Caco-2 (cell line): Measurements from ENCODE around the gene KRTAP4-3. TPM values are rescaled to one million over a fixed set of nuclear protein-coding genes. Genes with fewer than 3 reads are reported as not detected.
"Not testable (repeated sequence)": the region's sequence is repeated elsewhere in the genome, so short reads cannot be mapped to it uniquely, and the experiment has no call there.

Experiments used
- BruUV-seq: library from RNA; stranded (reverse); fragments of 400-500 nt; replicated peaks from 2 replicates; lab custom pipeline; 2021; lab: Mats Ljungman, UMichigan
- CTCF ChIA-PET: fragments of 300-600 bp; sonication (Branson Sonifier 250); formaldehyde crosslinking; loops from one replicate; lab custom pipeline; 2022; ENCODE audit warnings: antibody characterized with exemption; lab: Charles Lee
- POLR2A ChIA-PET: fragments of 300-600 bp; sonication (Branson Sonifier 250); formaldehyde crosslinking; loops from one replicate; lab custom pipeline; 2022; ENCODE audit warnings: antibody characterized with exemption; lab: Charles Lee
- DNase-seq, 2 experiments: peaks; one replicate each; pipeline versions ENCODE4 v3.0.0 to v3.0.0-alpha.2; 2020 to 2022
- H3K27me3 ChIP-seq: replicated peaks from 2 replicates; pipeline ENCODE4 v1.6.0; 2011; ENCODE audit warnings: low read length; ENCODE audit not compliant: control insufficient read depth, insufficient read depth
- H3K36me3 ChIP-seq: 2 replicates; pipeline ENCODE4 v1.5.1; 2011; ENCODE audit warnings: low read length; ENCODE audit not compliant: control insufficient read depth, insufficient read depth
- H3K4me1 ChIP-seq: fragments of 250-450 bp; sonication (Bioruptor Pico); 2 replicates; pipeline ENCODE4 v1.5.1; 2020; ENCODE audit warnings: mild to moderate bottlenecking
- H3K4me3 ChIP-seq: 2 replicates; pipeline ENCODE4 v1.5.1; 2011; ENCODE audit warnings: low read depth, mild to moderate bottlenecking, control low read depth, low read length
- H3K9me3 ChIP-seq: fragments of 250-450 bp; sonication (Bioruptor Pico); 2 replicates; pipeline ENCODE4 v1.5.1; 2020; ENCODE audit warnings: mild to moderate bottlenecking, moderate library complexity
- H3K27ac Mint-ChIP-seq: one replicate; pipeline ENCODE4 v1.8.0; 2022; ENCODE audit warnings: mixed read lengths; ENCODE audit not compliant: unreplicated experiment
- H3K27me3 Mint-ChIP-seq: one replicate; pipeline ENCODE4 v1.8.0; 2022; ENCODE audit warnings: mixed read lengths; ENCODE audit not compliant: insufficient read depth, unreplicated experiment
- H3K36me3 Mint-ChIP-seq: one replicate; pipeline ENCODE4 v1.8.0; 2022; ENCODE audit warnings: mild to moderate bottlenecking, mixed read lengths; ENCODE audit not compliant: insufficient read depth, unreplicated experiment
- H3K4me1 Mint-ChIP-seq: one replicate; pipeline ENCODE4 v1.8.0; 2022; ENCODE audit warnings: low read depth, mixed read lengths; ENCODE audit not compliant: unreplicated experiment
- H3K4me3 Mint-ChIP-seq: one replicate; pipeline ENCODE4 v1.8.0; 2022; ENCODE audit warnings: mild to moderate bottlenecking, moderate library complexity, mixed read lengths; ENCODE audit not compliant: unreplicated experiment
- H3K9me3 Mint-ChIP-seq: one replicate; pipeline ENCODE4 v1.8.0; 2022; ENCODE audit warnings: mixed read lengths; ENCODE audit not compliant: unreplicated experiment
- CTCF ChIP-seq, 2 experiments: fragments of 200-600 bp in 1 of 2; IDR thresholded peaks; 1 replicate in 1 of 2; 2 replicates in 1 of 2; pipeline versions ENCODE4 v1.5.1 to v1.8.0; 2011 to 2022; ENCODE audit warnings: antibody characterized with exemption in 1 of 2, control low read depth in 1 of 2, inconsistent platforms in 1 of 2, low read depth in 1 of 2, low read length in 1 of 2, mild to moderate bottlenecking in 1 of 2, moderate library complexity in 1 of 2; ENCODE audit not compliant: insufficient read depth in 1 of 2, severe bottlenecking in 1 of 2, unreplicated experiment in 1 of 2
- intact Hi-C: fragments of 100-400 bp; cut with micrococcal nuclease; formaldehyde crosslinking; loops from one replicate; pipeline ENCODE4 v1.10.0; 2022; ENCODE audit not compliant: unreplicated experiment
- total RNA-seq: library from RNA; stranded (reverse); gene quantifications from 2 replicates; pipeline ENCODE4 v1.2.3, GENCODE V29; 2022

KRTAP4-3 gene
- total RNA-seq, 1 experiment from 2014 or later, result not detected

- Mint-ChIP-seq H3K36me3 (no peaks in the 10 kb centered on the region), H3K27me3 (no peaks in the 10 kb centered on the region), H3K4me3 (no peak overlapping the region), H3K4me1 (no peaks in the 10 kb centered on the region), H3K27ac (no peak overlapping the region), H3K9me3 (no peaks in the 10 kb centered on the region)
- DNase-seq, result no peak
- intact Hi-C loops, result no loop called here
- TF ChIP-seq CTCF (IDR thresholded peaks at IDR 0.05; ENCODE audit: insufficient read depth in 1 of 2, low read depth in 1 of 2, low read length in 1 of 2, severe bottlenecking in 1 of 2, unreplicated experiment in 1 of 2), result no peak
- ChIA-PET POLR2A (no interaction called here), CTCF (no interaction called here)
- Histone ChIP-seq H3K4me3 (no peak overlapping the region), H3K27me3 (no peaks in the 10 kb centered on the region), H3K4me1 (no peaks in the 10 kb centered on the region), H3K36me3 (no peaks in the 10 kb centered on the region), H3K9me3 (no peaks in the 10 kb centered on the region)
- BruUV-seq, result no TSS peak
Observed at GRCh38 chr17:41121742-41122141, 46.3 kb downstream of the KRTAP4-3 start.

GRCh38 chr17:41119696-41120690, 48.0 kb downstream of the KRTAP4-3 start:
- H3K4me3 Mint-ChIP-seq, BruUV-seq, H3K4me1 Mint-ChIP-seq, CTCF ChIA-PET, H3K9me3 Mint-ChIP-seq, H3K4me1 ChIP-seq, H3K9me3 ChIP-seq, H3K4me3 ChIP-seq, POLR2A ChIA-PET, H3K27me3 ChIP-seq, intact Hi-C loops, H3K36me3 ChIP-seq, DNase-seq, H3K27ac Mint-ChIP-seq, H3K27me3 Mint-ChIP-seq, H3K36me3 Mint-ChIP-seq: not testable (repeated sequence)

GRCh38 chr17:41118721-41119120, 49.3 kb downstream of the KRTAP4-3 start:
- intact Hi-C loops, result no loop called here
- no peak overlapping the region for H3K27ac Mint-ChIP-seq
- no peaks in the 10 kb centered on the region for H3K4me1 Mint-ChIP-seq
- no peak for DNase-seq
- no peak overlapping the region for H3K4me3 Mint-ChIP-seq
- no peaks in the 10 kb centered on the region for H3K4me1 ChIP-seq
- no peaks in the 10 kb centered on the region for H3K36me3 Mint-ChIP-seq
- H3K27me3 Mint-ChIP-seq, result no peaks in the 10 kb centered on the region
- TF ChIP-seq CTCF (IDR thresholded peaks at IDR 0.05; ENCODE audit: insufficient read depth in 1 of 2, low read depth in 1 of 2, low read length in 1 of 2, severe bottlenecking in 1 of 2, unreplicated experiment in 1 of 2), result no peak
- ChIA-PET CTCF (no interaction called here), POLR2A (no interaction called here)
- H3K9me3 ChIP-seq, result no peaks in the 10 kb centered on the region
- BruUV-seq, result no TSS peak
- H3K4me3 ChIP-seq, result no peak overlapping the region
- H3K27me3 ChIP-seq, result no peaks in the 10 kb centered on the region
- H3K36me3 ChIP-seq, result no peaks in the 10 kb centered on the region
- H3K9me3 Mint-ChIP-seq, result no peaks in the 10 kb centered on the region

GRCh38 chr17:41117846-41118386, 50.1 kb downstream of the KRTAP4-3 start, which contains the start of gene KRTAP4-11:
Gene KRTAP4-11 (minus strand): TSS chr17:41118373. CDS start chr17:41118315, 58 bp downstream.
- BruUV-seq, H3K4me1 ChIP-seq, H3K9me3 ChIP-seq, POLR2A ChIA-PET, H3K9me3 Mint-ChIP-seq, intact Hi-C loops, H3K36me3 Mint-ChIP-seq, CTCF ChIA-PET, H3K36me3 ChIP-seq, H3K4me3 ChIP-seq, H3K4me1 Mint-ChIP-seq, H3K27ac Mint-ChIP-seq, DNase-seq, H3K27me3 Mint-ChIP-seq, H3K4me3 Mint-ChIP-seq, H3K27me3 ChIP-seq: not testable (repeated sequence)
